ENCODE measurements around the gene POLR2F.

GRCh38 chr22:37957232-37957631 lies 3.7 kb downstream of the POLR2F start:
- TF ChIP-seq CTCF (IDR thresholded peaks at IDR 0.05) (no peak), POLR2A (IDR thresholded peaks at IDR 0.05) (no peak), POLR2AphosphoS5 (IDR thresholded peaks at IDR 0.05; ENCODE audit: insufficient read depth in 1 of 2, low read depth in 1 of 2) (no peak)

Measured in vagina (tissue), 2 donors.